GM19099 (cell line): ENCODE data around the gene SMG6.

Experiments used
- POLR2A ChIP-seq: IDR thresholded peaks from 3 replicates; pipeline ENCODE4 v1.6.1; 2011; ENCODE audit warnings: low read depth; ENCODE audit not compliant: insufficient read length; ENCODE audit errors: extremely low read depth

SMG6 gene

DNA sequence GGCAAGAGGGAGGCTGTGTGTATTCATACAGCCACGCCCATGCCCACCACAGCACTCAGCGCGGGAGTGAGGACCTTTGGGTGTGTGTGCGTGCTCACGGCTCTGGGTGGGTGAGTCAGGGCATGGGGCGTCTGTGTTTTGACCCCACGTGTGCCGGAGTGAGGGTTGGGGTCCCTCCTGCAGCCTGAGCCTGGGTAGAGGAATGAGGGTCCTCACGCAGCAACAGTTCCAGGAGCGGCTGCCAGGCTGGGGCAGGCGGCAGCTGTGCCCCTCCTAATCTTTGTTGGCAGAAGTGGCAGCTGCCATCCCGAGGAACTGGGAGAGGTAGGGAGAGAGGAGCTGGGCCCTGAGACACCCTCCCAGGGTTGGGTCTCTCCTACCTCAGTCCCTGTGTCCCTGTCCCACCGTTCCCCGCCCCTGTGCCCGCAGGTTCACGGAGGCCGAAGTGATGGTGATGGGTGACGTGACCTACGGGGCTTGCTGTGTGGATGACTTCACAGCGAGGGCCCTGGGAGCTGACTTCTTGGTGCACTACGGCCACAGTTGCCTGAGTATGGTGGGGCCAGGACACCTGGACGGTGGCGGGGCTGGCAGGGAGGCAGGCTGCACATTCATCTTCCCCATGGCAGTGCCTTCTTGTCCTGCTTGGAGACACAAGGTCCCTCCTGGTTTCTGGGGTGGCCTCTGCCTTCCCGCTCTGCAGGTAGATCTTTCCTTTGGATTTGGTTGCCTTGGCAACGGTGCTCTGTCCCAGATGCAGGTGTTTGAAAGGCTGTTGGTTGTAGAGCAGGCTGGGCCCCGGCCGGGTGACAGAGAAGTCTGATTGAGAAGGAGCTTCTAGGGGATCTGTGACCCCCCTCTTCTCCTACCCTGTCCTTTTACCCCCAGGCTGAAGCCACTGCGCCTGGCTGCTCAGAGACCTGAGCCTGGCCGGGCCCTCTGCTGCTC is 267.8 kb downstream of the SMG6 start:
- no peak for TF ChIP-seq POLR2A

DNA sequence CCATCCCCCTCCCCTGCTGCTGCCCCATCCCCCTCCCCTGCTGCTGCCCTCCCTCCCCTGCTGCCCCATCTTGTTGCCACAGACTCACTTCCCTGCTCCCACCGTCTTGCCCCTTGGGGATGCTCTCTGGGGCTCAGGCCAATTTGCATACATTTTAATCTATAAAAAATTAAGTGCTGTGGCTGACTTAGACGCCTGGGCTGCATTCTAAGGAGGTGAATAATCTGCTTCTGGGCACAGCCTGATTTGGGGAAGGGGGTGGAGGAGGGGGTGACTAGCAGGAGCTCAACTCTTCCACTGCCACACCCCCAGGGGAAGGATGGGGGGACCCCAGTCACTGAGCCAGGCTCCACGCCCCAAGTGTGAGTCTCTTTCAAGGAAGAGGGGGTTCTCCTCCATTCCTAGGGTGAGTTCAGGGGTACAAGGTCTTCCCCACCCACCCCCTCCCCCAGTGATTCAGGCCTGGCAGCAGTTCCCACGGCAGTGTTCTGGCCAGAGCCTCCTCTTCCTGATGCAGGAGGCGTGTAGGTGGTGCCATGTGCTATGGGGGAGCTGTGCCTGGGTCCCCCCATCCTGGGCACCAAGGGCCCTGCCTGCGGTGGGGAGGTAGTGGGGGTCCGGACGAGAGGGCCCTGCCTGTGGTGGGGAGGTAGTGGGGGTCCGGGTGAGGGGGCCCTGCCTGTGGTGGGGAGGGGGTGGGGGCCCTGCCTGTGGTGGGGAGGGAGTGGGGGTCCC is 268.6 kb downstream of the SMG6 start:
- no peak for TF ChIP-seq POLR2A

DNA sequence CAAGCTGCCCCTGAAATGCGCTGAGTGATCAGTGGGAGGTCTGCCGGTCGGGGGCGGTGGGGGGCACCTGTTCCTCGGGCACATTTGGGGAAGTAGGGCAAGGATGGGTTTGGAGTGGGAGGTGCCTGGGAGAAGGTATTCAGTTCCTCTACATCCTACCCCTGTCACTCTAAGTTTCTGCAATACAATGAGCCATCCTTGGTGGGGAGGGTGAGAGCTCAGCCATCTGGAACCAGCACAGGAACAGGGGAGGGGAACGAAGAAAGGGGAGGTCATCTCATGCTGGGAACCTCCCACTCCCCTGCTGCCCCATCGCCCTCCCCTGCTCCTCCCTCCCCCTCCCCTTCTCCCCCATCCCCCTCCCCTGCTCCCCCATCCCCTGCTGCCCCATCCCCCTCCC is 269.4 kb downstream of the SMG6 start:
- no peak for TF ChIP-seq POLR2A

DNA sequence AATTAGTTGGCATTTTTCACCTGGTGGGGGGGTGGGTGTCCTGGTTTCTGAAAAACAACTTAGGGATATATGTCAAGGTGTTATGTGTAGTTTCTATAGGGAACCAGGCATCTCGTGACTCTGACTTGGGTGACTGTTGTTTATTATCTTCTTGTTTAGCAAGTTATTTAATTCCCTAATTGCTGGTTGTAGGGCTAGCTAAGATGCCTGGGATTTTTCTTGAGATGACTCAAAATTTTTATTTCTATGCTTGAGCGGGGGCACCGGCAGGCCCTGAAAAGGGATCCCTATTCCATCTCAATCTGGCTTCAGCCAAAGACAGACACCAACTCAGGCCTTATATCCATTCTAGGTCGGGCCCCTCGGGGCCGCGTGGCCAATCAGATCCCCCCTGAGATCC is 270.4 kb downstream of the SMG6 start:
- no peak for TF ChIP-seq POLR2A

DNA sequence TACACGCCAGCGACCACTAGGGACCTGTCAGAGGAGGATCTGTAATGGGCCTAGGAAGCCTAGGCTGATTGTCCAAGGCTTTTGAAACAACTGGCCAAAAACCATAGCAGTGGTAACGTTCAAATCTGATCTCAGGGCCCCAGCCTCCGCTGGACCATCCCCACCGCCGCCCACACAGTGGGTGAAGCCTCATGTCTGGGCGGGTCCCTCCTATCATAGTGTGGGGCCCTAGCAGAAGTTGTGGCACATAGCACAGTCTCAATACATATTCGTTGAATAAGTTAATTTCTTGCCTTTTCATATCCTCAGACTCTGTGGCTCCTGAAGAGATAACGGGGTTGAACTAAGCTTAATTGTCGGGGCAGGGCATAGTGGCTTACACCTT is 272.8 kb downstream of the SMG6 start:
- TF ChIP-seq POLR2A = no peak

DNA sequence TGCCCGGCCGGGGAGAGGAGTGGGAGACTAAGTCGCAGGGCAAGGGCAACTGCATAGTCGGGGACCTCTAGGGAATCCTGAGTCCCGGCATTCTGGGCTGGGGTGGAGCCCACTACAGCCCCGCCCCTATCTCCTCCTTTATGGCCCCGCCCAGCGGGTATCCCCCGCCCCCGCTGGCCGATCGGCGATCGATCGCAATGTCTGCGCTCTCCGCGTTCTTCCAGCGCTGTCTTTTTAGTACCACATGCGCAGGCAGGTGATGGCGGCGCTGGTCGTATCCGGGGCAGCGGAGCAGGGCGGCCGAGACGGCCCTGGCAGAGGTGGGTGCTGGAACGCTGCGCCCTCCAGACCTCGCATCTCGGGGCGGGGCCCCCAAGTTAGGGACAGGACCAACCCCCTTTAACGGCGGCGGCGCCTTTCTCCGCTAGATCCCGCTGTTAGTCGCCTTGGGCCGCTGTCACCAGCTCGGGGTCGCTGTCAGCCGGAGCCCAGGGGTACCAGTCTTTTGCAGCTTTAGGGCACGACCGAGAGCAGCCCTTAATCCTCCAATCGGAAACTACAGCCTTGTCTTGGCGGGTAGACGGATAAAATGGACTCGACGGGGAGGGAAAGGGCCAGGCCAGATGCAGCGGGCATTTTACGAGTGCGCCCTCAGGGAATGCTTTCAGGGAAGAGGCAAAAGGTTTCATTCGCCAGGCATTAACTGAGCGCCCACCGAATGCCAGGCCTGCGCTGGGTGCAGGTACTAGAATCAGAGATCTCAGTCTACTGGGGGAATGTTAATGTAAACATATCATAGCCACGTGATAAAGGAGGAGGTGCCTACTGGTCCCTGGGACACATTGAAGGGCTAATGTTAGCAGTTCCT is 273.4 kb downstream of the SMG6 start, which contains the start of gene DPH1:
DPH1 (plus strand) TSS at position 243 of the 868 bp plus-strand sequence; CDS start at position 260, 17 bp downstream.
- TF ChIP-seq POLR2A = peak; percentile 76

GRCh38 chr17:2028737-2029136 is 274.8 kb downstream of the SMG6 start:
- TF ChIP-seq POLR2A = no peak

DNA sequence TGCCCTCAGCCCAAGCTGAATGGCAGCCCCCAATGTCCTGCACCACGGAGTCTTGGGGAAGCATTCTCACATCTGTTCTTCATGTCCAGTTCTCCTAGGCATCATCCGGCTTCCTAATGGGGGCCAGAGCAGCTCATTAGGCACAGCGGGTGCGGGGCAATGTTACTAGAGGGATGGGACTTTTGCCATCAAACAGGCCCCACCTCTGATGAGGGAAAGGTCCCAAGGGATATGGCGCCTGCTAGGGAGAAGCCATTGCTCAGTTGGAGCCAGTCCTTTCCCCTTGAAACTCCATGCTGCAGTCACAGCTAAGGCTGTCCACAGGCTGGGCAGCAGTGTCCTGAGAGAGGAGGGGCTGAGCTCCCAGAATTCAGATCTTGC is 275.4 kb downstream of the SMG6 start:
- TF ChIP-seq POLR2A = no peak

DNA sequence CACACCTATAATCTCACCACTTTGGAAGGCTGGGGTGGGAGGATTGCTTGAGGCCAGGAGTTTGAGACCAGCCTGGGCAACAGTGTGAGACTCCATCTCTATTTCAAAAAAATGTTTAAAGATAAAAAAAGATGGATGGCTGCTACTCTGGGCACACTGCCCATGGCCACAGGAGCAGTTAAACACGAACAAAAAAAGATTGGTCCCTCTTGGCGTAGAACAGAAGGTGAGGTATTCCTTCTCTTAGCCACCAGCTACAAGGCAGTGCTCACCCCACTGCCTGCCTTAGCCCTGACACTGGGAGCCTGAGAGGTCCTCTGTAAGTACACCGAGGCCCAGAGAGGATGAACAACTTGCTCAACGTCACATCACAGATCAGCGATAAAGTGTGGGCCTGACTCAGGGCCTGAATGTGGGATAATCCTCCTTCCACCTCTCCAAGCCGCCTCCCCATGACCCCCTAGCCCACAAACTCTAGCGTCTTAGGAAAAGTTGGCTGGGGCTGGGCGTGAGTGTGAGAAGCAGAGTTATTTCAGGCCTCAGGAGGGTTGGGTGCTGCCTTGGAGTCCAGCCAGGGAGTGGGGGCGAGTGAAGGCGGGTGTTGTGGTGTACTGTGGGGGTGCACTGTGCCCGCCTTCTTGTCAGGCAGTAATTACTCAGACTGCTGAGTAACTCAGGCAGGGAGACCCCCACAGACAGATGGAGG is 275.9 kb downstream of the SMG6 start:
- no peak for TF ChIP-seq POLR2A

- TF ChIP-seq POLR2A = no peak
Observed at GRCh38 chr17:2025622-2026309, 277.8 kb downstream of the SMG6 start.

GRCh38 chr17:2025220-2025621 is 278.4 kb downstream of the SMG6 start, which contains the start of gene RTN4RL1:
Gene RTN4RL1 (minus strand): TSS chr17:2025334. CDS start chr17:2024865, 469 bp downstream.
- no peak for TF ChIP-seq POLR2A

DNA sequence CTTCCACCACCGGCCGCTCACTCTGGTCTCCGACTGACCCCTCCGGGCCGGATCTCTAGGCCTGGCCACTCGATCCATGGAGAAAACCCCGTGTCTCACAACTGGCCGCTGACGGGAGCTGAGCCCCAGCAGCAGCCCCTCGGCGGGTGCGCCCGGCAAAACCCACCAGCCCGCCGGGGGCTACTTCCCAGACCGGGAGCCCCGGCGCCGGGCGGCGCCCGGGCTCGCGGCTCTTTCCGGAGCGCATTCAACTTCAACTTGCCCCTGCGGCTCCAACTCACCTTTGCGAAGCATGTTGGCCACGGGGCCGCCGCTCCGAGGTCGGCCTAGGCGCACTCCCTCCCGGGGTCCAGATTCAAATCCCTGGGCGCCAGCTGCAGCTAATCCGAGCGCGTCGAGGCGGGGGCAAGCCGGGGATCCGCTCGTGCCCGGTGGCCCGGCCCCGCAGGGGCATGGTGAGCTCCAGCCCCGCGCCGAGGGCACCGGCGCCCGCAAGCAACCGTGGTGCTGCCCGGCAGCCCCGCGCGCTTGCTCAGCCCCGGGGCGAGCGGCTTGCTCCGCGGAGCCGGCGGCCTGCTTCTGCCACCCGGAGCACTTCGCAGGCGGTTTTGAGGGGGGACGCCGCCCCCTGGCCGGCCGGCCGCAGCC is 278.9 kb downstream of the SMG6 start:
- no peak for TF ChIP-seq POLR2A

- TF ChIP-seq POLR2A = no peak
Observed at GRCh38 chr17:2023692-2024571, 279.7 kb downstream of the SMG6 start.

- TF ChIP-seq POLR2A = no peak
Observed at GRCh38 chr17:2023256-2023655, 280.3 kb downstream of the SMG6 start.
